Measurements from ENCODE around the gene SUN3.
A peak's percentile ranks its signal among the peaks of the same experiment; 100 is the strongest.

The SUN3 gene

GRCh38 chr7:48048113-48048512 lies 19.2 kb upstream of the SUN3 start:
- Histone ChIP-seq H3K4me1 (ENCODE audit: control insufficient read depth, insufficient read depth, low read length) (no peaks in the 10 kb centered on the region), H3K9me3 (ENCODE audit: control insufficient read depth in 2 of 2, low read length in 2 of 2) (no peaks in the 10 kb centered on the region), H3K27ac (ENCODE audit: low read length) (no peak overlapping the region), H3K27me3 (ENCODE audit: control insufficient read depth in 1 of 2, insufficient read depth in 2 of 2, low read length in 2 of 2) (no peaks in the 10 kb centered on the region), H3K4me3 (ENCODE audit: low read length in 2 of 2) (no peak overlapping the region), H3K36me3 (ENCODE audit: control insufficient read depth in 2 of 2, insufficient read depth in 2 of 2, low read length in 2 of 2) (no peaks in the 10 kb centered on the region), H3K9ac (ENCODE audit: low read length in 2 of 2) (no peak overlapping the region)

- Histone ChIP-seq H3K27ac (ENCODE audit: low read length) (no peak overlapping the region), H3K4me3 (ENCODE audit: low read length in 2 of 2) (no peak overlapping the region), H3K9me3 (ENCODE audit: control insufficient read depth in 2 of 2, low read length in 2 of 2) (no peaks in the 10 kb centered on the region), H3K4me1 (ENCODE audit: control insufficient read depth, insufficient read depth, low read length) (no peaks in the 10 kb centered on the region), H3K9ac (ENCODE audit: low read length in 2 of 2) (no peak overlapping the region), H3K27me3 (ENCODE audit: control insufficient read depth in 1 of 2, insufficient read depth in 2 of 2, low read length in 2 of 2) (no peaks in the 10 kb centered on the region), H3K36me3 (ENCODE audit: control insufficient read depth in 2 of 2, insufficient read depth in 2 of 2, low read length in 2 of 2) (no peaks in the 10 kb centered on the region)
These were observed 17.6 kb upstream of the SUN3 start for GRCh38 chr7:48046458-48046857.

GRCh38 chr7:48045195-48045765 lies 16.4 kb upstream of the SUN3 start:
- H3K4me3 ChIP-seq (ENCODE audit: low read length in 2 of 2), result no peak overlapping the region
- H3K27me3 ChIP-seq (ENCODE audit: control insufficient read depth in 1 of 2, insufficient read depth in 2 of 2, low read length in 2 of 2), result no peaks in the 10 kb centered on the region
- H3K27ac ChIP-seq (ENCODE audit: low read length), result no peak overlapping the region
- H3K4me1 ChIP-seq (ENCODE audit: control insufficient read depth, insufficient read depth, low read length), result no peaks in the 10 kb centered on the region
- H3K36me3 ChIP-seq (ENCODE audit: control insufficient read depth in 2 of 2, insufficient read depth in 2 of 2, low read length in 2 of 2), result no peaks in the 10 kb centered on the region
- H3K9ac ChIP-seq (ENCODE audit: low read length in 2 of 2), result no peak overlapping the region
- no peaks in the 10 kb centered on the region for H3K9me3 ChIP-seq (ENCODE audit: control insufficient read depth in 2 of 2, low read length in 2 of 2)

GRCh38 chr7:48042636-48043035 lies 13.7 kb upstream of the SUN3 start:
- Histone ChIP-seq H3K4me1 (ENCODE audit: control insufficient read depth, insufficient read depth, low read length) (no peaks in the 10 kb centered on the region), H3K9ac (ENCODE audit: low read length in 2 of 2) (no peak overlapping the region), H3K27ac (ENCODE audit: low read length) (no peak overlapping the region)

DNA sequence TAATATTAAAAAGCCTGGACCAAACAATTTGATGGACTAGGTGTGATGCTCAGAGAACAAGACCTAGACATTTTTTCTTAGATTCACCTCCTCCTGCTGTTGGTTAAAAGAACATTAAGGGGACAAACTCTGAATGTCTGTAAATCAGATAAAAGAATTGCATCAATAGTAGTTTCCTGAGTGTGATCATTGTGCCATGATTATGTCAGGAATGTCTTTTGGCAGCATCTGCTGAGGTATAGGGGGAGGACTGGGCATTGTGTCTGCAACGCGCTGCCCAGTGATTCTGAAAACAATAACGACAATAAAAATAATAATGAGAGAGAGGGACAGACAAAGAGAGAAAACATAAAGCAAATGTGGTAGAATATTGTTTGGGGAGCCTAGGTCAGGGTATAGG lies 13.3 kb upstream of the SUN3 start:
- no peak overlapping the region for H3K27ac ChIP-seq (ENCODE audit: low read length)
- no peak overlapping the region for H3K4me3 ChIP-seq (ENCODE audit: low read length in 2 of 2)
- H3K9me3 ChIP-seq (ENCODE audit: control insufficient read depth in 2 of 2, low read length in 2 of 2), result no peaks in the 10 kb centered on the region
- no peaks in the 10 kb centered on the region for H3K4me1 ChIP-seq (ENCODE audit: control insufficient read depth, insufficient read depth, low read length)
- peaks cover 0 to 2% of the 10 kb centered on the region in 2 donors for H3K27me3 ChIP-seq (ENCODE audit: control insufficient read depth in 1 of 2, insufficient read depth in 2 of 2, low read length in 2 of 2)
- no peaks in the 10 kb centered on the region for H3K36me3 ChIP-seq (ENCODE audit: control insufficient read depth in 2 of 2, insufficient read depth in 2 of 2, low read length in 2 of 2)
- H3K9ac ChIP-seq (ENCODE audit: low read length in 2 of 2), result no peak overlapping the region

More at GRCh38 chr7:48042636-48043035, 13.7 kb upstream of the SUN3 start:
- Histone ChIP-seq H3K4me3 (ENCODE audit: low read length in 2 of 2) (no peak overlapping the region), H3K9me3 (ENCODE audit: control insufficient read depth in 2 of 2, low read length in 2 of 2) (no peaks in the 10 kb centered on the region), H3K36me3 (ENCODE audit: control insufficient read depth in 2 of 2, insufficient read depth in 2 of 2, low read length in 2 of 2) (no peaks in the 10 kb centered on the region), H3K27me3 (ENCODE audit: control insufficient read depth in 1 of 2, insufficient read depth in 2 of 2, low read length in 2 of 2) (peaks cover 0 to 2% of the 10 kb centered on the region in 2 donors)

DNA sequence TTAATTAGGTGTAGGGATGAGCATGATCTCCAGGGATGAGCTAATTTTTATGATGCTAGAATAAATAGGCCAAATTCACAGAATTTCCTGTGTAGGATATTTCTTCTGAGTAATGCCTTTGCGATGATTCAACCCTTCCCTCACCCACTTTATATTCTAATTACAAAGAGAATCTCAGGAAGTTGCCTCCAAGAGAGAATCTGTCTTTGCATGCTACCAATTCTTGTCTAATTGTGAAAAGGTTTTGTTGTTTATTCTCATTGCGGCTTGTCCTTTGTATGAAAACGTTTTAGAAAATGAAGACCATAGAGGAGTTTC lies 12.7 kb upstream of the SUN3 start:
- no peak overlapping the region for H3K27ac ChIP-seq (ENCODE audit: low read length)
- no peaks in the 10 kb centered on the region for H3K9me3 ChIP-seq (ENCODE audit: control insufficient read depth in 2 of 2, low read length in 2 of 2)
- no peak overlapping the region for H3K9ac ChIP-seq (ENCODE audit: low read length in 2 of 2)
- no peaks in the 10 kb centered on the region for H3K4me1 ChIP-seq (ENCODE audit: control insufficient read depth, insufficient read depth, low read length)
- H3K4me3 ChIP-seq (ENCODE audit: low read length in 2 of 2), result no peak overlapping the region
- H3K36me3 ChIP-seq (ENCODE audit: control insufficient read depth in 2 of 2, insufficient read depth in 2 of 2, low read length in 2 of 2), result no peaks in the 10 kb centered on the region
- H3K27me3 ChIP-seq (ENCODE audit: control insufficient read depth in 1 of 2, insufficient read depth in 2 of 2, low read length in 2 of 2), result peaks cover 0 to 6% of the 10 kb centered on the region in 2 donors

DNA sequence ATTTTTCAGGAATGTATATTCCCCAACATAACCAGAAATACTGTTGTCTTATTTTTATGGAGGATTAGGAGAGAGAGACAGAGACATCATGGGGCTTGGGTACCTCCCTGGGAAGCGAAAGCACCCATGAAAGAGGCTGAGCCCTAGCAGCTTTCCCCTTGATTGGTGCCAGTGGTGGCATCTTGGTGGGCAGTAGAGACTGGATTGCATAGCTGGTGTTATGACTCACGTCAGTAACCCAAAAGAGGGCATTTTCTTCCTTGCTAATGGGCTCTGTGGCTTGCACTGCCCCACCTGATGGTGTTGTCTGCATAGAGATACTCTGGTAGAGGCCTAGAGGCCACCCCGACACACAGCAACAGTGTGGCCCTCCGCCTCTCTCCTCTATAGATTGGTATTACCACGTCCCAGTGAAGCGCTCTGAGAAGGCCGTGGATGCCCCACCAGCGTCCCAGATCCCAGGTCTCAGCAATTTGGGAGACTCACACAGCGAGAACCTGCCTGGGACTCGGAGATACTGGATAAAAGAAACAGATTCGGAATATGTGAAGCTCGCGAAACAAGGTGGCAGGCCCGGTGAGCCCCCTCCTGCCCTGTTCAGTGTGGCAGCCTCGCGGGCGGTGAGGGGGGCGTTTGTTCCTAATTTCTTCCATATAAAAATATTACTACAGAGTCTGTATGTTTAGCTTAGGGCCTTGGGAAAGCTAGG lies 12.2 kb upstream of the SUN3 start:
- H3K36me3 ChIP-seq (ENCODE audit: control insufficient read depth in 2 of 2, insufficient read depth in 2 of 2, low read length in 2 of 2), result no peaks in the 10 kb centered on the region
- H3K4me1 ChIP-seq (ENCODE audit: control insufficient read depth, insufficient read depth, low read length), result peaks cover 3% of the 10 kb centered on the region
- H3K27me3 ChIP-seq (ENCODE audit: control insufficient read depth in 1 of 2, insufficient read depth in 2 of 2, low read length in 2 of 2), result peaks cover 0 to 8% of the 10 kb centered on the region in 2 donors
- H3K27ac ChIP-seq (ENCODE audit: low read length), result no peak overlapping the region
- no peak overlapping the region for H3K4me3 ChIP-seq (ENCODE audit: low read length in 2 of 2)
- H3K9me3 ChIP-seq (ENCODE audit: control insufficient read depth in 2 of 2, low read length in 2 of 2), result no peaks in the 10 kb centered on the region
- no peak overlapping the region for H3K9ac ChIP-seq (ENCODE audit: low read length in 2 of 2)

- Histone ChIP-seq H3K27ac (ENCODE audit: low read length) (no peak overlapping the region), H3K4me3 (ENCODE audit: low read length in 2 of 2) (no peak overlapping the region), H3K27me3 (ENCODE audit: control insufficient read depth in 1 of 2, insufficient read depth in 2 of 2, low read length in 2 of 2) (peaks cover 0 to 11% of the 10 kb centered on the region in 2 donors), H3K9me3 (ENCODE audit: control insufficient read depth in 2 of 2, low read length in 2 of 2) (no peaks in the 10 kb centered on the region), H3K4me1 (ENCODE audit: control insufficient read depth, insufficient read depth, low read length) (peaks cover 12% of the 10 kb centered on the region), H3K9ac (ENCODE audit: low read length in 2 of 2) (no peak overlapping the region), H3K36me3 (ENCODE audit: control insufficient read depth in 2 of 2, insufficient read depth in 2 of 2, low read length in 2 of 2) (no peaks in the 10 kb centered on the region)
These were observed 10.1 kb upstream of the SUN3 start for GRCh38 chr7:48038815-48039506.

- no peak overlapping the region for H3K9ac ChIP-seq (ENCODE audit: low read length in 2 of 2)
These were observed 7.1 kb upstream of the SUN3 start for GRCh38 chr7:48035967-48036478.

GRCh38 chr7:48035301-48035966 lies 6.5 kb upstream of the SUN3 start, which contains the start of gene C7orf57:
TSS of gene C7orf57 (plus strand) at chr7:48035543. CDS start at chr7:48036309, 766 bp downstream.
- H3K4me3 ChIP-seq (ENCODE audit: low read length in 2 of 2), result peak within 1 kb of the TSS; percentile 76 to 83
- H3K9ac ChIP-seq (ENCODE audit: low read length in 2 of 2), result no peak within 1 kb of the TSS
- H3K27me3 ChIP-seq (ENCODE audit: control insufficient read depth in 1 of 2, insufficient read depth in 2 of 2, low read length in 2 of 2), result peaks cover 0 to 13% of the 10 kb centered on the region in 2 donors
- no peaks in the 10 kb centered on the region for H3K9me3 ChIP-seq (ENCODE audit: control insufficient read depth in 2 of 2, low read length in 2 of 2)
- no peak within 1 kb of the TSS for H3K27ac ChIP-seq (ENCODE audit: low read length)
- peaks cover 12% of the 10 kb centered on the region for H3K4me1 ChIP-seq (ENCODE audit: control insufficient read depth, insufficient read depth, low read length)
- no peaks in the 10 kb centered on the region for H3K36me3 ChIP-seq (ENCODE audit: control insufficient read depth in 2 of 2, insufficient read depth in 2 of 2, low read length in 2 of 2)

More at GRCh38 chr7:48035967-48036478, 7.1 kb upstream of the SUN3 start:
- peaks cover 0 to 13% of the 10 kb centered on the region in 2 donors for H3K27me3 ChIP-seq (ENCODE audit: control insufficient read depth in 1 of 2, insufficient read depth in 2 of 2, low read length in 2 of 2)
- no peaks in the 10 kb centered on the region for H3K9me3 ChIP-seq (ENCODE audit: control insufficient read depth in 2 of 2, low read length in 2 of 2)
- peak overlapping the region; percentile 76 to 83 for H3K4me3 ChIP-seq (ENCODE audit: low read length in 2 of 2)
- no peak overlapping the region for H3K27ac ChIP-seq (ENCODE audit: low read length)
- H3K36me3 ChIP-seq (ENCODE audit: control insufficient read depth in 2 of 2, insufficient read depth in 2 of 2, low read length in 2 of 2), result no peaks in the 10 kb centered on the region
- peaks cover 12% of the 10 kb centered on the region for H3K4me1 ChIP-seq (ENCODE audit: control insufficient read depth, insufficient read depth, low read length)

Measured in stomach smooth muscle (tissue), 2 donors.